Liver (tissue), 3 donors: ENCODE results near the gene RAB28.

Experiments
- EGR1 ChIP-seq, 2 donors: IDR thresholded peaks; 2 replicates each; pipeline ENCODE4 v1.6.1; 2016 to 2018; ENCODE audit warnings: antibody characterized with exemption in 2 of 2, low read depth in 2 of 2
- GABPA ChIP-seq, 2 donors: IDR thresholded peaks in 1 of 2; conservative IDR thresholded peaks in 1 of 2; 2 replicates each; pipeline ENCODE4 v1.6.1; 2016; ENCODE audit warnings: antibody characterized with exemption in 2 of 2, mild to moderate bottlenecking in 1 of 2, moderate library complexity in 1 of 2
- HNF4G ChIP-seq: IDR thresholded peaks from 2 replicates; pipeline ENCODE4 v1.6.1; 2016; ENCODE audit warnings: antibody characterized with exemption
- JUND ChIP-seq, 2 donors: IDR thresholded peaks; 2 replicates each; pipeline ENCODE4 v1.6.1; 2016; ENCODE audit warnings: antibody characterized with exemption in 2 of 2
- RAD21 ChIP-seq, 2 donors: IDR thresholded peaks; 2 replicates each; pipeline ENCODE4 v1.6.1; 2016; ENCODE audit warnings: antibody characterized with exemption in 2 of 2, mild to moderate bottlenecking in 2 of 2
- TAF1 ChIP-seq: conservative IDR thresholded peaks from 2 replicates; pipeline ENCODE4 v1.6.1; 2016; ENCODE audit warnings: antibody characterized with exemption, mild to moderate bottlenecking
- YY1 ChIP-seq: IDR thresholded peaks from 2 replicates; pipeline ENCODE4 v1.6.1; 2016; ENCODE audit warnings: antibody characterized with exemption, mild to moderate bottlenecking
- TF ChIP-seq, protein P1 (sequence below): fragments of 150-350 bp; IDR thresholded peaks from 2 replicates; pipeline ENCODE4 v1.5.1; 2017; ENCODE audit warnings: improper control_type of control experiment, low read depth, low read length; ENCODE audit not compliant: missing input control
- TF ChIP-seq, protein P2 (sequence below): IDR thresholded peaks from 2 replicates; pipeline ENCODE4 v1.6.1; 2016; ENCODE audit warnings: antibody characterized with exemption
- TF ChIP-seq, protein P3 (sequence below): IDR thresholded peaks from 2 replicates; pipeline ENCODE4 v1.6.1; 2016; ENCODE audit warnings: antibody characterized with exemption
- TF ChIP-seq, protein P4 (sequence below): IDR thresholded peaks from 2 replicates; pipeline ENCODE4 v1.6.1; 2016; ENCODE audit warnings: antibody characterized with exemption
- TF ChIP-seq, protein P5 (sequence below): IDR thresholded peaks from 2 replicates; pipeline ENCODE4 v1.6.1; 2016; ENCODE audit warnings: antibody characterized with exemption, mild to moderate bottlenecking
- donor health status: healthy.
- donor health status: healthy.

DNA sequence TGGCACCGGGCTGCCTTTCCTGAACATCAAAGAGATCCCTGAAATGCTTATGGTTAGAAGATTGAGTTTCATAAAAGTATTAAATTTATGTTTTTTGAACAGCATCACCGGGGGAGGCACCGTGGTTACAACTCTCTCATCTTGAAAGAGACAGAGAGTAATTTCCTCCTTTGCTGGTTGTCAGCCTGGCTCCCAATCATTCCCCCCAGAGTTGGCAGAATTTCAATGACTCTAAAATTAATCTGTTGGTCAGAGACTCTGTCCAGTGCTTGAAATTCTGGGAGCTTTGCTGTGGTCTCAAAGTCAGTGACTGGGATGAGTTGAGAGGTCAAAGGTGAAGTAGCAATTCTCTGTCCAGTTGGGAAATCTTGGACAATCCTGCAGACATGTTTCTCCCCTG lies 135.9 kb downstream of the RAB28 start:
- no peak for TF ChIP-seq JUND (IDR thresholded peaks at IDR 0.05)
- TF ChIP-seq, protein P1, sequence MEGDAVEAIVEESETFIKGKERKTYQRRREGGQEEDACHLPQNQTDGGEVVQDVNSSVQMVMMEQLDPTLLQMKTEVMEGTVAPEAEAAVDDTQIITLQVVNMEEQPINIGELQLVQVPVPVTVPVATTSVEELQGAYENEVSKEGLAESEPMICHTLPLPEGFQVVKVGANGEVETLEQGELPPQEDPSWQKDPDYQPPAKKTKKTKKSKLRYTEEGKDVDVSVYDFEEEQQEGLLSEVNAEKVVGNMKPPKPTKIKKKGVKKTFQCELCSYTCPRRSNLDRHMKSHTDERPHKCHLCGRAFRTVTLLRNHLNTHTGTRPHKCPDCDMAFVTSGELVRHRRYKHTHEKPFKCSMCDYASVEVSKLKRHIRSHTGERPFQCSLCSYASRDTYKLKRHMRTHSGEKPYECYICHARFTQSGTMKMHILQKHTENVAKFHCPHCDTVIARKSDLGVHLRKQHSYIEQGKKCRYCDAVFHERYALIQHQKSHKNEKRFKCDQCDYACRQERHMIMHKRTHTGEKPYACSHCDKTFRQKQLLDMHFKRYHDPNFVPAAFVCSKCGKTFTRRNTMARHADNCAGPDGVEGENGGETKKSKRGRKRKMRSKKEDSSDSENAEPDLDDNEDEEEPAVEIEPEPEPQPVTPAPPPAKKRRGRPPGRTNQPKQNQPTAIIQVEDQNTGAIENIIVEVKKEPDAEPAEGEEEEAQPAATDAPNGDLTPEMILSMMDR: no peak
- no peak for TF ChIP-seq RAD21 (IDR thresholded peaks at IDR 0.05)
- no peak for TF ChIP-seq GABPA (IDR thresholded peaks at IDR 0.05 in 1 of 2, conservative IDR thresholded peaks at IDR 0.05 in 1 of 2)
- TF ChIP-seq, protein P2, sequence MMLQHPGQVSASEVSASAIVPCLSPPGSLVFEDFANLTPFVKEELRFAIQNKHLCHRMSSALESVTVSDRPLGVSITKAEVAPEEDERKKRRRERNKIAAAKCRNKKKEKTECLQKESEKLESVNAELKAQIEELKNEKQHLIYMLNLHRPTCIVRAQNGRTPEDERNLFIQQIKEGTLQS: no peak
- TF ChIP-seq TAF1: no peak
- TF ChIP-seq, protein P3, sequence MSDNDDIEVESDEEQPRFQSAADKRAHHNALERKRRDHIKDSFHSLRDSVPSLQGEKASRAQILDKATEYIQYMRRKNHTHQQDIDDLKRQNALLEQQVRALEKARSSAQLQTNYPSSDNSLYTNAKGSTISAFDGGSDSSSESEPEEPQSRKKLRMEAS: no peak
- TF ChIP-seq YY1: no peak
- TF ChIP-seq, protein P4, sequence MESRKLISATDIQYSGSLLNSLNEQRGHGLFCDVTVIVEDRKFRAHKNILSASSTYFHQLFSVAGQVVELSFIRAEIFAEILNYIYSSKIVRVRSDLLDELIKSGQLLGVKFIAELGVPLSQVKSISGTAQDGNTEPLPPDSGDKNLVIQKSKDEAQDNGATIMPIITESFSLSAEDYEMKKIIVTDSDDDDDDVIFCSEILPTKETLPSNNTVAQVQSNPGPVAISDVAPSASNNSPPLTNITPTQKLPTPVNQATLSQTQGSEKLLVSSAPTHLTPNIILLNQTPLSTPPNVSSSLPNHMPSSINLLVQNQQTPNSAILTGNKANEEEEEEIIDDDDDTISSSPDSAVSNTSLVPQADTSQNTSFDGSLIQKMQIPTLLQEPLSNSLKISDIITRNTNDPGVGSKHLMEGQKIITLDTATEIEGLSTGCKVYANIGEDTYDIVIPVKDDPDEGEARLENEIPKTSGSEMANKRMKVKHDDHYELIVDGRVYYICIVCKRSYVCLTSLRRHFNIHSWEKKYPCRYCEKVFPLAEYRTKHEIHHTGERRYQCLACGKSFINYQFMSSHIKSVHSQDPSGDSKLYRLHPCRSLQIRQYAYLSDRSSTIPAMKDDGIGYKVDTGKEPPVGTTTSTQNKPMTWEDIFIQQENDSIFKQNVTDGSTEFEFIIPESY: no peak
- no peak for TF ChIP-seq EGR1 (IDR thresholded peaks at IDR 0.05; ENCODE audit: low read depth in 2 of 2)
- TF ChIP-seq, protein P5, sequence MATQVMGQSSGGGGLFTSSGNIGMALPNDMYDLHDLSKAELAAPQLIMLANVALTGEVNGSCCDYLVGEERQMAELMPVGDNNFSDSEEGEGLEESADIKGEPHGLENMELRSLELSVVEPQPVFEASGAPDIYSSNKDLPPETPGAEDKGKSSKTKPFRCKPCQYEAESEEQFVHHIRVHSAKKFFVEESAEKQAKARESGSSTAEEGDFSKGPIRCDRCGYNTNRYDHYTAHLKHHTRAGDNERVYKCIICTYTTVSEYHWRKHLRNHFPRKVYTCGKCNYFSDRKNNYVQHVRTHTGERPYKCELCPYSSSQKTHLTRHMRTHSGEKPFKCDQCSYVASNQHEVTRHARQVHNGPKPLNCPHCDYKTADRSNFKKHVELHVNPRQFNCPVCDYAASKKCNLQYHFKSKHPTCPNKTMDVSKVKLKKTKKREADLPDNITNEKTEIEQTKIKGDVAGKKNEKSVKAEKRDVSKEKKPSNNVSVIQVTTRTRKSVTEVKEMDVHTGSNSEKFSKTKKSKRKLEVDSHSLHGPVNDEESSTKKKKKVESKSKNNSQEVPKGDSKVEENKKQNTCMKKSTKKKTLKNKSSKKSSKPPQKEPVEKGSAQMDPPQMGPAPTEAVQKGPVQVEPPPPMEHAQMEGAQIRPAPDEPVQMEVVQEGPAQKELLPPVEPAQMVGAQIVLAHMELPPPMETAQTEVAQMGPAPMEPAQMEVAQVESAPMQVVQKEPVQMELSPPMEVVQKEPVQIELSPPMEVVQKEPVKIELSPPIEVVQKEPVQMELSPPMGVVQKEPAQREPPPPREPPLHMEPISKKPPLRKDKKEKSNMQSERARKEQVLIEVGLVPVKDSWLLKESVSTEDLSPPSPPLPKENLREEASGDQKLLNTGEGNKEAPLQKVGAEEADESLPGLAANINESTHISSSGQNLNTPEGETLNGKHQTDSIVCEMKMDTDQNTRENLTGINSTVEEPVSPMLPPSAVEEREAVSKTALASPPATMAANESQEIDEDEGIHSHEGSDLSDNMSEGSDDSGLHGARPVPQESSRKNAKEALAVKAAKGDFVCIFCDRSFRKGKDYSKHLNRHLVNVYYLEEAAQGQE: no peak
- no peak for TF ChIP-seq HNF4G
